Measurements from ENCODE around the gene B3GALT6. TPM values are rescaled to one million over a fixed set of nuclear protein-coding genes. Genes with fewer than 3 reads are reported as not detected.

B3GALT6 gene
- total RNA-seq, 1 experiment from 2014 or later, result 33.4 TPM

- DNase-seq, result no peak
- Histone ChIP-seq H3K36me3 (peaks cover 78% of the 10 kb centered on the region), H3K27me3 (no peaks in the 10 kb centered on the region), H3K27ac (no peak overlapping the region), H3K4me3 (no peak overlapping the region), H3K9me3 (replicated peaks) (no peaks in the 10 kb centered on the region), H3K4me1 (peaks cover 4% of the 10 kb centered on the region; the same call in 1 of the 2 replicates)
These were observed 30.7 kb downstream of the B3GALT6 start for GRCh38 chr1:1262758-1263157.

DNA sequence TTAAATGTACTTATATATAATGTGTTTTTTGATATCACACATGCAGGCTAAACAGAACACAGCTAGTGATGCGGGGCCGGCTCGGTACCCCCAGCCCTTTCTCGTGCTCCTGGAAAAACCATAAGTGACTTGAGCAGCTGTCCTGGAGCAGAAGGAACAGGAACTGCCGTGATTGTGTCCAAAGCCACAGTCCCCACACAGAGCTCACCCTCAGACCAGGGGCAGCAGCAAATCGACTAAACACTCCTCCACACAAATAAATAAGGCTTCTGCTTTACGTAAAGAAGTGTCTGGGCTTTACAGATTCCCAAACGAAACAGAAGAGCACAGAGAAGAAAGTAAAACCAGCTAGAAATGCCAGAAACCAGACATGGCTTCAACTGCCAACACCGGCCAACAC, 32.0 kb downstream of the B3GALT6 start:
- Histone ChIP-seq H3K27ac (no peak overlapping the region), H3K36me3 (peaks cover 79% of the 10 kb centered on the region), H3K9me3 (replicated peaks) (no peaks in the 10 kb centered on the region), H3K27me3 (no peaks in the 10 kb centered on the region), H3K4me1 (peaks cover 4% of the 10 kb centered on the region; the same call in 1 of the 2 replicates), H3K4me3 (no peak overlapping the region)
- no peak for DNase-seq

DNA sequence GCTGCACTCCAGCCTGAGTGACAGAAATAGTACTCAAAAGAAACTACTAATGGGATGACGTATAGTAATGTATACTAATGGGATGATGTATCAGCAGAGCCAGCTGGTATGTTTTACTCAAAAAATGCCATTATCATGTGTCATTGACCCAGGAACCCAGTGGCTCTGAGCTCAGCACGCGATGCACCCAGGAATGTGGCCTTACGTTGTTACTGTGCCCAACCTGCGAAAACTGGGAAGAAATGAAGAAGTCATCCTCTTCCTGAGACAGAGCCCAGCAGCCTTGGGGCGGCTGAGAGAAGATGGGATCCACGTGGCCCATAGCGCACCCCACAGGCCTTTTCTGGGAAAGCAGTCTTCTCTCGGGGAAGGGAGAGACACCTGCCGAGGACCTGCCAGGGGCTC, 32.8 kb downstream of the B3GALT6 start:
- peak in 1 of 2 experiments; percentile 52 for DNase-seq
- H3K4me3 ChIP-seq, result no peak overlapping the region

DNA sequence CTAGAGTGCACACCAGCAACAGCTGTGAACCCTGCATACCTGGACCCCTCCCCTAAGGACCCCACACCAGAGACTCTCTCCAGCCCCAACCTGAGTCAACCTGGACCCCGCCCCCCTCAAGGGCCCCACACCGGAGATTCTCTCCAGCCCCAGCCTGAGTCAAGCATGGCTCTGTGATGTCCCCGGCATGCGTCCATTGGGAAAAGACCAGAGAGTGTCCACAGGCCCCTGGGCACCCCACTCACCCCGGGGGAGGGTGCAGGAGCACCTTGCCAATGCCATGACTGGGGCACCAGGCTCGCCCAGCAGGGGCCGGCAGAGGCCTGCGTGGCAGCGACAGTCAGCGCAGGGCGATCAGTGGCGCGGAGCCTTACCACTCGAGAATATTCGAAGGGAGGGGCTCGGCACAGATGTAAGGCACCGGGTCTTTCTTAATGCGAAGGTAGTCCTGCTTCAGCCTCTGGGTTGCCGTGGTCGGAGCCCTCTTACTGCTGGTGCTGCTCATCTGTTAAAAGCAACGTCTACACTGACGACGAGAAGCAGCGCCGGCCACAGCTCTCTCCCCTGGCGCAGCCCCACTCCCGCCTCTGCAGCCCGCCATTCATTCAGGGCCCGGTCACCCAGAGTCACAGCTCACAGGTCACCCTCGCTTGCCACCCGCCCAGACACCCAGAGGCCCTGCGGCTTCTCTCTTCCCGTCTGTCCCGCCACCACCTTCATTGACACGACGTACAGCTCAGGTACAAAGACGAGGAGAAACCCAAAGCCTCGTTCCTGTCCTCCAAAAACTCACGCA, 35.6 kb downstream of the B3GALT6 start:
- Histone ChIP-seq H3K27ac (no peak overlapping the region), H3K36me3 (peaks cover 52% of the 10 kb centered on the region)
- DNase-seq, result no peak

More for the DNA sequence above, 32.8 kb downstream of the B3GALT6 start:
- no peaks in the 10 kb centered on the region for H3K9me3 ChIP-seq (replicated peaks)
- peaks cover 4% of the 10 kb centered on the region; the same call in 1 of the 2 replicates for H3K4me1 ChIP-seq
- H3K27me3 ChIP-seq, result no peaks in the 10 kb centered on the region
- H3K27ac ChIP-seq, result peak overlapping the region; percentile 39
- peaks cover 73% of the 10 kb centered on the region for H3K36me3 ChIP-seq

DNA sequence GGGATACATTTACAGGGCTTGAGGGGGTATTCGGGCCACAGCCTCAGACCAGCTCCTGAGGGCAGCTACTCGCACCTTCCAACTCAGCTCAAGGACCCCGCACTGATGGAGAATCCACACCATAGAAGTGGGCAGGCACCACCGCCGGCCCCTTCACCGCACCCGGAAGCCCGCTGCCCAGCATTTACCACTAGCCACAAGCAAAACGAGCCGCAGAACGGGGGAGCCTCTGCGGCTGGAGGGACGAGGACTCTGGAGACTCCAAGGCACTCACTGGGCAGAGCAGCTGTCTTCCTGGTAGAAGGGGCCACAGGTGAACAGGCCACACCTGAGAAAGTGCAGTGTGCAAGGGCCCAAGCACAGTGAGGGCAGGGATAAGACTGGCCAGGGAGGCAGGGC, 36.2 kb downstream of the B3GALT6 start:
- Histone ChIP-seq H3K27me3 (no peaks in the 10 kb centered on the region), H3K36me3 (peaks cover 46% of the 10 kb centered on the region), H3K4me1 (peaks cover 4% of the 10 kb centered on the region; the same call in 1 of the 2 replicates), H3K27ac (no peak overlapping the region), H3K4me3 (no peak overlapping the region), H3K9me3 (replicated peaks) (no peaks in the 10 kb centered on the region)
- DNase-seq, result no peak

More for the DNA sequence above, 35.6 kb downstream of the B3GALT6 start:
- H3K27me3 ChIP-seq, result no peaks in the 10 kb centered on the region
- H3K9me3 ChIP-seq (replicated peaks), result no peaks in the 10 kb centered on the region
- H3K4me1 ChIP-seq, result peaks cover 4% of the 10 kb centered on the region; the same call in 1 of the 2 replicates
- H3K4me3 ChIP-seq, result no peak overlapping the region

DNA sequence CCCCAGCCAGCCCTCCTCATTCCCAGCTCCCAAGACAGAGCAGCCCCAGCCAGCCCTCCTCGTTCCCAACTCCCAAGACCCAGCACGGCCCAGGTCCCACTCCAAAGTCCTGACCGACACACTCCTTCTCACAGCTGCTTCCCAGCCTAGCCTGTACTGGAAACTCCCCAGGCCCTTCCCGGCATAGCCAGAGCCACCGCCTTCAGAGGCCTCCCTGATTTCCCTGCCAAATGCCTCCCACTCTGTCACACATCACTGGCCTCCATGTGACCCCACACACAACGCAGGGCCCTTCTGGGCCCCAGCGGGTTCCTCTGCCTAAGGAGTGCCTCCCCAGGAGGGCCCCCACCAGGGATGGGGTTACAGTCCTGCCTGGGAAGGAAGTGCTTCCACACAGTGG, 38.8 kb downstream of the B3GALT6 start:
- Histone ChIP-seq H3K27ac (no peak overlapping the region), H3K4me1 (peaks cover 3% of the 10 kb centered on the region; the same call in 1 of the 2 replicates), H3K36me3 (peaks cover 27% of the 10 kb centered on the region), H3K4me3 (no peak overlapping the region), H3K27me3 (no peaks in the 10 kb centered on the region), H3K9me3 (replicated peaks) (no peaks in the 10 kb centered on the region)
- DNase-seq, result no peak

DNA sequence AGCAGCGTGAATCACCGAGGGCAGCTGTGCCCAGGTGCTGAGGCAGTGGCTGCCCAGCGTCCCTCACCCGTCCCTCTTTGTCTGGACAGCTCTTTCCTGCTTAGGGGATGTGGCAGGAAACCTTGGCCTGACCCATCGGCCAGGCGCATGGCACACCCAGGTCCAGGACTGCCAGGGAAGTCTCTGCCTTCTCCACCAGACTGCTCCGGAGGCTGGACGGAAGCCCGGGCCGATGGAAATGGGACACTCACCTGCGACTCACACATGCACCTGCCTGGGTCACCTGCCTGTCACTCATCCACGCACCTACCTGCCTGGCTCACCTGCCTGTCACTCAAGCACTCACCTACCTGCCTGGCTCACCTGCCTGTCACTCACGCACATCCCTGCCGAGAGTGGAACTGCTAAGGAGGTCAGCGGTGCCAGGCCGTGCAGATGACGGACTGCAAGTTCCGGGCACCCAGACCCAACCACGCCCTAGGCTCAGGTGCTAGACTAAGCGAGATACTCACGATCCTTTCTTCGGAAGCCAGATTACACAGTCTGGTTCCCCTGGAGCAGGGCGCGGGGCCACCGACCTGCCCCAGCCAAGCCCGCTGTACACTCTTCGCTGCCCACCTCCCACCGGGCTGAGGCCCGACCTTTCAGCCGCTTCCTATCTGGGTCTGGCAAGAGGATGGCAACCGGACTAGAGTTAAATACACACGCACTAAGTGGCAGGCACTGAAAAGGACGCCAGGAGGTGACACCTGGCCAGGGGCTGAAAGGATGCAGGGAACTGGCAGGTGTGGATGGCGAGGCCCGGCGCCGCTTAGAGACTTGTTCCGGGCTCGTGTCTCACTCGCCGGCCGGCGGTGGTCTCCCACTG, 40.5 kb downstream of the B3GALT6 start:
- DNase-seq, result no peak
- no peaks in the 10 kb centered on the region for H3K9me3 ChIP-seq (replicated peaks)

GRCh38 chr1:1273209-1273511, 41.1 kb downstream of the B3GALT6 start:
- Histone ChIP-seq H3K9me3 (replicated peaks) (no peaks in the 10 kb centered on the region), H3K27ac (peak overlapping the region; percentile 48; the same call in 1 of the 2 replicates), H3K36me3 (peaks cover 7% of the 10 kb centered on the region; the same call in 1 of the 2 replicates), H3K4me3 (peak overlapping the region; percentile 93), H3K4me1 (peaks cover 3% of the 10 kb centered on the region; the same call in 1 of the 2 replicates), H3K27me3 (no peaks in the 10 kb centered on the region)
- no peak for DNase-seq

More for the DNA sequence above, 40.5 kb downstream of the B3GALT6 start:
- Histone ChIP-seq H3K4me3 (peak overlapping the region; percentile 93), H3K4me1 (peaks cover 3% of the 10 kb centered on the region; the same call in 1 of the 2 replicates), H3K27ac (no peak overlapping the region; the same call in 1 of the 2 replicates), H3K36me3 (peaks cover 12% of the 10 kb centered on the region), H3K27me3 (no peaks in the 10 kb centered on the region)

- Histone ChIP-seq H3K27me3 (no peaks in the 10 kb centered on the region), H3K27ac (peak within 1 kb of the TSS; percentile 48; the same call in 1 of the 2 replicates), H3K36me3 (peaks cover 5% of the 10 kb centered on the region; the same call in 1 of the 2 replicates), H3K4me1 (peaks cover 3% of the 10 kb centered on the region; the same call in 1 of the 2 replicates), H3K4me3 (peak within 1 kb of the TSS; percentile 93), H3K9me3 (replicated peaks) (no peaks in the 10 kb centered on the region)
- peak; percentile 96 to 97 for DNase-seq
These were observed 41.7 kb downstream of the B3GALT6 start, which contains the start of gene UBE2J2 for GRCh38 chr1:1273512-1274298. UBE2J2 (minus strand) TSS chr1:1273854; CDS start chr1:1267992, 5,862 bp downstream.

- Histone ChIP-seq H3K9me3 (replicated peaks) (no peaks in the 10 kb centered on the region), H3K4me1 (peaks cover 3% of the 10 kb centered on the region; the same call in 1 of the 2 replicates), H3K27me3 (no peaks in the 10 kb centered on the region), H3K27ac (peak overlapping the region; percentile 48; the same call in 1 of the 2 replicates), H3K4me3 (peak overlapping the region; percentile 93), H3K36me3 (0 out of 2 replicates have a peak, but pooled peaks cover 5% of the 10 kb centered on the region)
- DNase-seq, result no peak
These were observed 42.4 kb downstream of the B3GALT6 start for GRCh38 chr1:1274299-1274930.

DNA sequence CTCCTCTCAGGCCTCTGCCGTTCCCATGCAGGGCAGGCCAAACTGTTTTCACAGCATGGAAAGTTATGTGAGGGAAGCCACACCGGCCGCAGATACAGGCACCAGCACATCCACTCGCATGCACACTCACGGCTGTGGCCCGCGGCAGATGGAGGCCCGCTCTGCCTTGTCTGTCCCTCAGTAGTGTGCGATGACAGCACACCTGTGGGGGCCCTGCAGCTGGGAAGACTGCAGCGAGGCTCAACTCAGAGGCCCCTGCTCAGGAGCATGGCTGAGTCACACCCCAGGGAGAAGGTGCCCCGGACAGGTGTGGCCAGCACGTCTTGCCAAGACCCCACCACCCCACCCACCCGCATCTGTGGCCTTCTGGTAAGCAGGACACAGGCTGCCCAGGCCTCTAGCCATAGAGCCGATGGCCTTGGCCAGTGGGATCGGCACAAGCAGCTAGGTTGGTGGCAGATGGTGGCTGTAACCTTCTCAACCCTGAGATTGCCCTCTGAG, 42.9 kb downstream of the B3GALT6 start:
- Histone ChIP-seq H3K27me3 (no peaks in the 10 kb centered on the region), H3K27ac (no peak overlapping the region; the same call in 1 of the 2 replicates), H3K4me1 (peaks cover 3% of the 10 kb centered on the region; the same call in 1 of the 2 replicates), H3K9me3 (replicated peaks) (no peaks in the 10 kb centered on the region), H3K4me3 (peak overlapping the region; percentile 93; the same call in 1 of the 2 replicates), H3K36me3 (0 out of 2 replicates have a peak, but pooled peaks cover 5% of the 10 kb centered on the region)
- no peak for DNase-seq

DNA sequence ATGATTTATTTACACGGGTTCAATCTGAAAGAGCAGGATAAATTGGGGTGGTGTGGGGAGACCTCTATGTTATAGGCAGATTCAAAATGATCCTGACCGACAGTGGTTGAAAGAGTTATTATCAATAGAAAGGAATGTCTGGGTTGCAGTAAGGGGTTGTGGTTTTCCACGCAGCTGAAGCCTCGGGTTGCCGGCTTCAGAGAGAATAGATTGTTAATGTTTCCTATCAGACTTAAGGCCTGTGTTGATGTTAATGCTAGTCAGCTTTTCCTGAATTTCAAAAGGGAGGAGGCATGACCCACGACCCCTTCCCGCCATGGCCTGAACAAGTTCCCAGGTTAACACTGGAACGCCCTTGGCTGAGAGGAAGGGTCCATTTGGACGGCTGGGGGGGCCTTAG, 43.8 kb downstream of the B3GALT6 start:
- H3K4me1 ChIP-seq, result peaks cover 3% of the 10 kb centered on the region; the same call in 1 of the 2 replicates
- DNase-seq, result no peak
- 0 out of 2 replicates have a peak, but pooled peaks cover 5% of the 10 kb centered on the region for H3K36me3 ChIP-seq
- no peaks in the 10 kb centered on the region for H3K9me3 ChIP-seq (replicated peaks)
- H3K27ac ChIP-seq, result no peak overlapping the region
- H3K4me3 ChIP-seq, result no peak overlapping the region
- H3K27me3 ChIP-seq, result no peaks in the 10 kb centered on the region

DNA sequence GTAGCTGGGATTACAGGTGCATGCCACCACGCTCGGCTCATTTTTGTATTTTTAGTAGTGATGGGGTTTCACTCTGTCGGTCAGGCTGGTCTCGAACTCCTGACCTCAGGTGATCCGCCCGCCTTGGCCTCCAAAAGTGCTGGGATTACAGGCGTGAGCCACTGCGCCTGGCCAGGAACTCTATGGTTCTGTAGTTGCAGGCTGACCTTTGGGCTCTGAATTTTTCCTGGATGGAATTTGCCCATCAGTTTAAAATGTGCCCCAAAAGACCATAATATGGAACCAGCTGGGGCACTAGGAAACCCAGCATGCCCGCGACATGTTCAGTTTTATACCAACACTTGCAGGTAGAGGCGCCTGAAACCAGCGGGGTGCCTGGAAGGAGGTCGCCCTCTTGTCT, 46.6 kb downstream of the B3GALT6 start:
- DNase-seq, result no peak
- Histone ChIP-seq H3K27ac (no peak overlapping the region), H3K4me1 (peaks cover 9% of the 10 kb centered on the region; the same call in 1 of the 2 replicates), H3K36me3 (no peaks in the 10 kb centered on the region), H3K9me3 (replicated peaks) (no peaks in the 10 kb centered on the region), H3K4me3 (no peak overlapping the region), H3K27me3 (no peaks in the 10 kb centered on the region)
